Measurements from ENCODE around the gene CHST11. TPM values are rescaled to one million over a fixed set of nuclear protein-coding genes. Genes with fewer than 3 reads are reported as not detected.

The CHST11 gene
- total RNA-seq, 1 donor from 2014 or later, result 6.0 TPM

DNA sequence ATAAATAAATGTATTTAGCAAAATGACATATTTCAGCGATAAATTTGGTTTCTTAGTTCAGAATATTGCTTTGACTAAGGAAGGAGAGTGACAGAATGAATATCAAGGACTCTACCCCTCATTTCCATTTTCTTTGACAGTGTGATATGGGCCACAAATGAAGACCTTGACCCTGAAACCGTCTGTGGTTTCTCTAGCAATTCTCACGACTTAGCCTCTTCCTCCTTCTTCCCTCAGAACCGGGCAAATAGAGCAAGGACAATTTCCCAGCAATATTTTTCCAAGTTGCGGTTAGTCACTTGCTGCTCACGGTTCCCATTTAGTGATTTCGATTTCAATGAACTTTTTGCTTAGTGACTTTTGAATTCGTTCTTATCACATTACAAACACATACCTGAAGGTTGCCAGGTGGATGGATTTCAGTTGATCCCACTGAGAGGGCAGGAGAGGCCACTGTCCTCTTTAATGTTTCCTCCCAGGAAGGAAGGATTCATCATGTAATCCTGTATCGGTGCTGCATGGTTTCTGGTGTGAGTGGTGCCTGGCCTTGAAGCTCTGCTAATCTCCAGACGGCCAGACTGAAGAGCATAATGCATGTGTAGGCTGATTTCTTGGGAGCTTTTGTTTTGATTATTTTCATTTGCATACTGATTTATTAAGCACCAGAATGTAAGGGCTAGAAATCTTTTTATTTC lies 77.6 kb downstream of the CHST11 start:
- TF ChIP-seq, protein P1, sequence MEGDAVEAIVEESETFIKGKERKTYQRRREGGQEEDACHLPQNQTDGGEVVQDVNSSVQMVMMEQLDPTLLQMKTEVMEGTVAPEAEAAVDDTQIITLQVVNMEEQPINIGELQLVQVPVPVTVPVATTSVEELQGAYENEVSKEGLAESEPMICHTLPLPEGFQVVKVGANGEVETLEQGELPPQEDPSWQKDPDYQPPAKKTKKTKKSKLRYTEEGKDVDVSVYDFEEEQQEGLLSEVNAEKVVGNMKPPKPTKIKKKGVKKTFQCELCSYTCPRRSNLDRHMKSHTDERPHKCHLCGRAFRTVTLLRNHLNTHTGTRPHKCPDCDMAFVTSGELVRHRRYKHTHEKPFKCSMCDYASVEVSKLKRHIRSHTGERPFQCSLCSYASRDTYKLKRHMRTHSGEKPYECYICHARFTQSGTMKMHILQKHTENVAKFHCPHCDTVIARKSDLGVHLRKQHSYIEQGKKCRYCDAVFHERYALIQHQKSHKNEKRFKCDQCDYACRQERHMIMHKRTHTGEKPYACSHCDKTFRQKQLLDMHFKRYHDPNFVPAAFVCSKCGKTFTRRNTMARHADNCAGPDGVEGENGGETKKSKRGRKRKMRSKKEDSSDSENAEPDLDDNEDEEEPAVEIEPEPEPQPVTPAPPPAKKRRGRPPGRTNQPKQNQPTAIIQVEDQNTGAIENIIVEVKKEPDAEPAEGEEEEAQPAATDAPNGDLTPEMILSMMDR (IDR thresholded peaks at IDR 0.05; ENCODE audit: borderline replicate concordance), result no peak
- H3K27ac ChIP-seq (replicated peaks), result no peak overlapping the region
- peaks cover 3% of the 10 kb centered on the region for H3K9me3 ChIP-seq (replicated peaks)
- no peaks in the 10 kb centered on the region for H3K27me3 ChIP-seq (ENCODE audit: low read depth)
- no peak overlapping the region for H3K4me3 ChIP-seq
- no peaks in the 10 kb centered on the region for H3K4me1 ChIP-seq
- H3K36me3 ChIP-seq, result no peaks in the 10 kb centered on the region
- no peak for DNase-seq
- intact Hi-C loops (cut with micrococcal nuclease), result no loop called here

DNA sequence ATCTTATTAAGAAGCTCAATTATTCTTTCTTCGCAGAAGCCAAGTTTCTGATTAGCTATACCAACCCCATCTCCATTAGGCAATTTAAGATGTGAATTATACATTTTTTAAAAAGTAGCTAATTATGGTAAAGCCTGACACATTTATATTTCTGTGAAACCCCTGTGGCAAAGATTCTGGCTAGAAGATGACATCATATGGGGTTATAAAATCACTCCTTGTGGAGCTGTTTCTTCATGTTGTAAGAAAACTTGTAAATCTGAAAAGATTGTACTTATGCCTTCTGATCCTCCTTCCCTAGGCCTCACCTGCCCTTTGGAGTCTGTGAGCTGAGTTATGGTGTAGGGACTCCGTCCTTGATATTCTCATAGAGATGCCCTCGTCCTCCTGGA lies 78.1 kb downstream of the CHST11 start:
- H3K4me1 ChIP-seq, result no peaks in the 10 kb centered on the region
- no peaks in the 10 kb centered on the region for H3K9me3 ChIP-seq (replicated peaks)
- TF ChIP-seq, protein P1 (IDR thresholded peaks at IDR 0.05; ENCODE audit: borderline replicate concordance), result no peak
- no peaks in the 10 kb centered on the region for H3K27me3 ChIP-seq (ENCODE audit: low read depth)
- H3K36me3 ChIP-seq, result no peaks in the 10 kb centered on the region
- H3K4me3 ChIP-seq, result no peak overlapping the region
- no peak overlapping the region for H3K27ac ChIP-seq (replicated peaks)
- intact Hi-C loops (cut with micrococcal nuclease), result no loop called here
- DNase-seq, result no peak

DNA sequence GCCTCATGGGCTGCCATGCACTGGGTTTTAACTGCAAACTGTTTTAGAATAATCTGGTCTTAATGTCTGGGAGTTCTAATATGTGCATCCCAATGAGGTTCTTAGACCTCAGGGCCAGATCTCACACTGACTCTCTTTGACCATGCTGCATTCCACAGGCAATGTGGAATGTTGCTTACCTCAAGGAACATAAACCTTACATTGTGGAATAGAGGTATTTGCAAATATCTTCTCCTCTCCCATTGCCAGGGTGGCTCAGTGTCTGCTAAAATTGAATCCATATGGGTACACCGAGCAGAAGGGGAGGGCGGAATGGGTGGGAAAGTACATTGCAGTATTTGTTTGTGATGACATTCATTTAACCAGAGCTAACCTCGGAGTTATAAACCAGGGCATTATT lies 78.6 kb downstream of the CHST11 start:
- intact Hi-C loops (cut with micrococcal nuclease), result no loop called here

DNA sequence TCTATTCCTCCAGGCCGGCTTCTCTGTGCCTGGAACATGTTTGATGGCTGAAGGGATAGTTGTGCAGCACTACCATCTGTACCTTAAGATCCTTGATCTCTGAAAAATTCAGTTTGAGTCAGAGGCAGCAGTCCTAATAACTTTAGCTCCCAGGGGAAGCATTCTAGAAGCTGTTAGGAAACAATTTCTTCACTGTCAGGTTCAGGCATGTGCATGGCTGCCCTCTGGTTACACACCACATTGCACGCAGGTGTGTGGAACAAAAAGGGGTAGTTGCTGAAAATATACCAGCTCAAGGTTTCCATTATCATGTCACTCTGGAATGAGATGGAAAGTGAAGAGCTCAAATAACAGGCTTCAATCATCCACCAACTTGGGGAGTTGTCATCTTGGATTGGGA lies 80.1 kb downstream of the CHST11 start:
- Histone ChIP-seq H3K36me3 (no peaks in the 10 kb centered on the region), H3K27ac (replicated peaks) (no peak overlapping the region), H3K4me3 (no peak overlapping the region), H3K4me1 (no peaks in the 10 kb centered on the region), H3K27me3 (ENCODE audit: low read depth) (no peaks in the 10 kb centered on the region), H3K9me3 (replicated peaks) (no peaks in the 10 kb centered on the region)
- intact Hi-C loops (cut with micrococcal nuclease), result no loop called here
- TF ChIP-seq, protein P1 (IDR thresholded peaks at IDR 0.05; ENCODE audit: borderline replicate concordance), result no peak
- DNase-seq, result no peak

More for the DNA sequence above, 78.6 kb downstream of the CHST11 start:
- TF ChIP-seq, protein P1 (IDR thresholded peaks at IDR 0.05; ENCODE audit: borderline replicate concordance), result no peak
- DNase-seq, result no peak
- H3K4me1 ChIP-seq, result no peaks in the 10 kb centered on the region
- H3K9me3 ChIP-seq (replicated peaks), result no peaks in the 10 kb centered on the region
- no peak overlapping the region for H3K27ac ChIP-seq (replicated peaks)
- no peaks in the 10 kb centered on the region for H3K27me3 ChIP-seq (ENCODE audit: low read depth)
- no peaks in the 10 kb centered on the region for H3K36me3 ChIP-seq
- H3K4me3 ChIP-seq, result no peak overlapping the region

DNA sequence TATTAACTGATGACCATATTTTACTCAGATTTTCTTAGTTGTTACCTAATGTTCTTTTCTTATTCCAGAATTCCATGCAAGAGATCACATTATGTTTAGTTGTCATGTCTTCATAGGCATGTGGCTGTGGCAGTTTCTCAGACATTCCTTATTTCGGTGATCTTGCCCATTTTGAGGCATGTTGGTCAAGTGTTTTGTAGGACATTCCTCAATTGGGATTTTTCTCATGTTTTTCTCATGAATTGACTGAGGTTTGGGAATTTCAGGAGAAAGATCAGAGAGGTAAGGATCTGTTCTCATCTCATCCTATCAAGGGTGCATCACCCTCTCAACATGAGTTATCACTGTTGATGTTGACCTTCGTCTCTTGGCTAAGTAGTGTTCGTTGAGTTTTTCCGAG lies 81.3 kb downstream of the CHST11 start:
- Histone ChIP-seq H3K4me3 (no peak overlapping the region), H3K27ac (replicated peaks) (no peak overlapping the region), H3K9me3 (replicated peaks) (no peaks in the 10 kb centered on the region), H3K27me3 (ENCODE audit: low read depth) (no peaks in the 10 kb centered on the region), H3K4me1 (no peaks in the 10 kb centered on the region), H3K36me3 (no peaks in the 10 kb centered on the region)
- DNase-seq, result no peak
- TF ChIP-seq, protein P1 (IDR thresholded peaks at IDR 0.05; ENCODE audit: borderline replicate concordance), result no peak
- intact Hi-C loops (cut with micrococcal nuclease), result no loop called here

All from left ventricle myocardium inferior (tissue), 1 donor.